Endothelial cell of umbilical vein (primary cell): Measurements from ENCODE around the gene DUSP15. TPM values are rescaled to one million over a fixed set of nuclear protein-coding genes. Genes with fewer than 3 reads are reported as not detected.

ENCODE experiments used
- BruUV-seq: library from RNA; stranded (reverse); fragments of 400-500 nt; replicated peaks from 2 replicates; lab custom pipeline; 2021; lab: Mats Ljungman, UMichigan
- CTCF ChIA-PET: fragments of 300-600, 350-600 bp; sonication (Branson Sonifier 250); formaldehyde crosslinking; loops from one replicate; lab custom pipeline; 2021; ENCODE audit warnings: antibody characterized with exemption, inconsistent platforms; lab: Charles Lee
- POLR2A ChIA-PET: fragments of 300-600, 350-600 bp; sonication (Branson Sonifier 250); formaldehyde crosslinking; loops from one replicate; lab custom pipeline; 2021; ENCODE audit warnings: antibody characterized with exemption, inconsistent platforms; lab: Charles Lee
- DNase-seq: peaks from one replicate; pipeline ENCODE4 v3.0.0-alpha.2; 2011; ENCODE audit warnings: low read depth, low spot score
- FAIRE-seq: peaks from 2 replicates; lab custom pipeline; 2011; peaks lifted over from hg19 to GRCh38; lab: Jason Lieb, UNC
- H2AFZ ChIP-seq: 2 replicates; pipeline ENCODE4 v1.6.0; 2012; ENCODE audit warnings: low read depth, low read length, control low read depth, inconsistent platforms
- H3K27ac ChIP-seq: 2 replicates; pipeline ENCODE4 v1.5.1; 2011; ENCODE audit warnings: low read depth, mild to moderate bottlenecking, control low read depth, low read length, moderate library complexity; ENCODE audit not compliant: insufficient read depth
- H3K27me3 ChIP-seq, 2 experiments: 2 replicates each; pipeline versions ENCODE4 v1.6.0 to v1.6.1; 2011; ENCODE audit warnings: low read length in 2 of 2, mixed read lengths in 1 of 2; ENCODE audit not compliant: control insufficient read depth in 2 of 2, insufficient read depth in 2 of 2
- H3K36me3 ChIP-seq, 2 experiments: 2 replicates in 1 of 2; 3 replicates in 1 of 2; pipeline ENCODE4 v1.5.1; 2011; ENCODE audit warnings: low read length in 2 of 2, mild to moderate bottlenecking in 1 of 2, moderate library complexity in 1 of 2; ENCODE audit not compliant: control insufficient read depth in 2 of 2, insufficient read depth in 2 of 2; ENCODE audit errors: extremely low read depth in 1 of 2
- H3K4me1 ChIP-seq: 3 replicates; pipeline ENCODE4 v1.5.1; 2011; ENCODE audit warnings: mild to moderate bottlenecking, low read length; ENCODE audit not compliant: control insufficient read depth, insufficient read depth; ENCODE audit errors: extremely low read depth
- H3K4me2 ChIP-seq: 2 replicates; pipeline ENCODE4 v1.6.1; 2011; ENCODE audit warnings: low read length, control low read depth, mixed read lengths; ENCODE audit not compliant: insufficient read depth
- H3K4me3 ChIP-seq, 3 experiments: fragments of 200-600 bp in 1 of 3; sonication (generic), shearing (Covaris generic) in 1 of 3; replicated peaks in 1 of 3; 2 replicates each; pipeline ENCODE4 v1.5.1; 2011 to 2016; ENCODE audit warnings: control low read depth in 3 of 3, low read length in 3 of 3, mild to moderate bottlenecking in 2 of 3, inconsistent platforms in 1 of 3, low read depth in 1 of 3, moderate library complexity in 1 of 3; ENCODE audit not compliant: insufficient read depth in 1 of 3
- H3K79me2 ChIP-seq: 2 replicates; pipeline ENCODE4 v1.6.0; 2012; ENCODE audit warnings: low read length, inconsistent platforms; ENCODE audit not compliant: control insufficient read depth, insufficient read depth
- H3K9ac ChIP-seq: replicated peaks from 2 replicates; pipeline ENCODE3; 2011; ENCODE audit warnings: low read length, control low read depth; ENCODE audit not compliant: insufficient read depth; ENCODE audit errors: extremely low read depth
- H3K9me1 ChIP-seq: replicated peaks from 3 replicates; pipeline ENCODE4 v1.6.0; 2011; ENCODE audit warnings: mild to moderate bottlenecking, low read length; ENCODE audit not compliant: control insufficient read depth, insufficient read depth; ENCODE audit errors: extremely low read depth
- H3K9me3 ChIP-seq: replicated peaks from 2 replicates; pipeline ENCODE4 v1.5.1; 2012; ENCODE audit warnings: low read length, inconsistent platforms; ENCODE audit not compliant: control insufficient read depth, insufficient read depth
- H4K20me1 ChIP-seq: replicated peaks from 2 replicates; pipeline ENCODE3; 2011; ENCODE audit warnings: mild to moderate bottlenecking, low read length; ENCODE audit not compliant: control insufficient read depth, insufficient read depth; ENCODE audit errors: extremely low read depth
- EZH2 ChIP-seq: IDR thresholded peaks from 2 replicates; pipeline ENCODE4 v1.6.1; 2012; ENCODE audit warnings: borderline replicate concordance, low read depth, mild to moderate bottlenecking, moderate library complexity, low read length, inconsistent platforms; ENCODE audit not compliant: severe bottlenecking
- FOS ChIP-seq: IDR thresholded peaks from 2 replicates; pipeline ENCODE4 v1.6.1; 2011; ENCODE audit warnings: mild to moderate bottlenecking, low read length, moderate library complexity, borderline replicate concordance; ENCODE audit not compliant: insufficient read depth
- GATA2 ChIP-seq: IDR thresholded peaks from 2 replicates; pipeline ENCODE4 v1.7.0; 2011; ENCODE audit warnings: low read depth, mild to moderate bottlenecking, moderate library complexity, mixed read lengths, low read length; ENCODE audit not compliant: insufficient read length, insufficient read depth
- JUN ChIP-seq: IDR thresholded peaks from 2 replicates; pipeline ENCODE4 v1.6.1; 2011; ENCODE audit warnings: borderline replicate concordance, low read depth; ENCODE audit not compliant: insufficient read length, insufficient read depth
- MAX ChIP-seq: IDR thresholded peaks from 2 replicates; pipeline ENCODE4 v1.6.1; 2011; ENCODE audit not compliant: insufficient read depth, insufficient read length
- MYC ChIP-seq: IDR thresholded peaks from one replicate; pipeline ENCODE4 v1.6.1; 2011; ENCODE audit warnings: mild to moderate bottlenecking, low read depth, low read length
- POLR2A ChIP-seq: IDR thresholded peaks from 2 replicates; pipeline ENCODE4 v1.6.1; 2012; ENCODE audit warnings: low read depth, mild to moderate bottlenecking, control low read depth, low read length
- POLR2AphosphoS5 ChIP-seq: IDR thresholded peaks from 2 replicates; pipeline ENCODE4 v1.6.1; 2012; ENCODE audit warnings: low read depth, mild to moderate bottlenecking, control low read depth, low read length, moderate library complexity; ENCODE audit not compliant: insufficient read depth
- dilution Hi-C: fragments of 300-500 bp; cut with MboI; formaldehyde crosslinking; loops from one replicate; pipeline ENCODE4 v1.15.0; 2019; ENCODE audit warnings: low sequenced_read_pairs; ENCODE audit not compliant: extremely low pct_ligation_motif_present
- intact Hi-C: fragments of 100-400 bp; cut with micrococcal nuclease; formaldehyde crosslinking; loops from one replicate; pipeline ENCODE4 v1.10.0; 2022
- polyA plus RNA-seq, 4 experiments: library from polyadenylated mRNA; depleted of rRNA in 3 of 4; stranded (reverse) in 3 of 4; unstranded in 1 of 4; fragments of >200 nt; gene quantifications; 2 replicates each; pipeline versions ENCODE4 v1.2.1 to v1.2.3, GENCODE V29; 2011 to 2012; ENCODE audit warnings: missing spikeins in 1 of 4
- total RNA-seq: library from RNA; stranded (reverse); gene quantifications from 2 replicates; pipeline ENCODE4 v1.2.3, GENCODE V29; 2021
- TF ChIP-seq, protein P1 (sequence below), 2 donors: IDR thresholded peaks; 1 replicate in 1 of 2; 2 replicates in 1 of 2; pipeline ENCODE4 v1.5.1; 2011; ENCODE audit warnings: low read length in 2 of 2, mild to moderate bottlenecking in 2 of 2, moderate library complexity in 2 of 2, control low read depth in 1 of 2, inconsistent platforms in 1 of 2, low read depth in 1 of 2; ENCODE audit not compliant: insufficient read depth in 1 of 2; ENCODE audit errors: extremely low read depth in 1 of 2

DUSP15 gene
- total and polyA plus RNA-seq, 2 donors (not counting 3 experiments of a cell fraction or from before 2014, with no cell fraction given) = 0.33 TPM; not detected in 1

GRCh38 chr20:31916708-31917107 is 46.4 kb upstream of the DUSP15 start:
- CTCF ChIA-PET = no interaction called here
- no peak overlapping the region for H2AFZ ChIP-seq
- TF ChIP-seq JUN = no peak
- no peak for TF ChIP-seq POLR2A
- no peak for TF ChIP-seq GATA2
- no peak for TF ChIP-seq EZH2
- no peak for TF ChIP-seq MAX
- TF ChIP-seq, protein P1, sequence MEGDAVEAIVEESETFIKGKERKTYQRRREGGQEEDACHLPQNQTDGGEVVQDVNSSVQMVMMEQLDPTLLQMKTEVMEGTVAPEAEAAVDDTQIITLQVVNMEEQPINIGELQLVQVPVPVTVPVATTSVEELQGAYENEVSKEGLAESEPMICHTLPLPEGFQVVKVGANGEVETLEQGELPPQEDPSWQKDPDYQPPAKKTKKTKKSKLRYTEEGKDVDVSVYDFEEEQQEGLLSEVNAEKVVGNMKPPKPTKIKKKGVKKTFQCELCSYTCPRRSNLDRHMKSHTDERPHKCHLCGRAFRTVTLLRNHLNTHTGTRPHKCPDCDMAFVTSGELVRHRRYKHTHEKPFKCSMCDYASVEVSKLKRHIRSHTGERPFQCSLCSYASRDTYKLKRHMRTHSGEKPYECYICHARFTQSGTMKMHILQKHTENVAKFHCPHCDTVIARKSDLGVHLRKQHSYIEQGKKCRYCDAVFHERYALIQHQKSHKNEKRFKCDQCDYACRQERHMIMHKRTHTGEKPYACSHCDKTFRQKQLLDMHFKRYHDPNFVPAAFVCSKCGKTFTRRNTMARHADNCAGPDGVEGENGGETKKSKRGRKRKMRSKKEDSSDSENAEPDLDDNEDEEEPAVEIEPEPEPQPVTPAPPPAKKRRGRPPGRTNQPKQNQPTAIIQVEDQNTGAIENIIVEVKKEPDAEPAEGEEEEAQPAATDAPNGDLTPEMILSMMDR (IDR thresholded peaks at IDR 0.05; ENCODE audit: extremely low read depth in 1 of 2, insufficient read depth in 1 of 2, low read depth in 1 of 2, low read length in 2 of 2) = no peak
- TF ChIP-seq POLR2AphosphoS5 = no peak
- TF ChIP-seq FOS = no peak
- no peak for TF ChIP-seq MYC

More at GRCh38 chr20:31916708-31917107, 46.4 kb upstream of the DUSP15 start:
- H3K79me2 ChIP-seq = no peaks in the 10 kb centered on the region
- no peak overlapping the region for H3K4me3 ChIP-seq
- no TSS peak for BruUV-seq
- DNase-seq (no peak), FAIRE-seq (no peak)
- intact Hi-C loops (no loop called here), dilution Hi-C loops (no loop called here)
- peaks cover 0 to 6% of the 10 kb centered on the region in 2 experiments for H3K27me3 ChIP-seq
- POLR2A ChIA-PET = no interaction called here
- H3K27ac ChIP-seq = no peak overlapping the region
- no peaks in the 10 kb centered on the region for H3K4me1 ChIP-seq
- H3K4me2 ChIP-seq = no peak overlapping the region
- no peaks in the 10 kb centered on the region for H4K20me1 ChIP-seq
- no peaks in the 10 kb centered on the region for H3K9me1 ChIP-seq
- no peaks in the 10 kb centered on the region for H3K36me3 ChIP-seq
- H3K9ac ChIP-seq = no peak overlapping the region
- H3K9me3 ChIP-seq = no peaks in the 10 kb centered on the region
